Keratinocyte (primary cell): ENCODE results near the gene FANCG.

Experiments
- EZH2 ChIP-seq: IDR thresholded peaks from one replicate; pipeline ENCODE4 v1.6.1; 2012; ENCODE audit warnings: inconsistent platforms, mild to moderate bottlenecking, low read length, moderate library complexity
- TF ChIP-seq, protein P1 (sequence below), 3 experiments: IDR thresholded peaks in 1 of 3; conservative IDR thresholded peaks in 1 of 3; optimal IDR thresholded peaks in 1 of 3; 2 replicates in 2 of 3; 3 replicates in 1 of 3; pipeline versions ENCODE3 to v1.5.1; 2011; ENCODE audit warnings: low read length in 3 of 3, mild to moderate bottlenecking in 3 of 3, moderate library complexity in 2 of 3, control low read depth in 1 of 3, inconsistent platforms in 1 of 3; ENCODE audit not compliant: insufficient read depth in 2 of 3; ENCODE audit errors: extremely low read depth in 1 of 3

DNA sequence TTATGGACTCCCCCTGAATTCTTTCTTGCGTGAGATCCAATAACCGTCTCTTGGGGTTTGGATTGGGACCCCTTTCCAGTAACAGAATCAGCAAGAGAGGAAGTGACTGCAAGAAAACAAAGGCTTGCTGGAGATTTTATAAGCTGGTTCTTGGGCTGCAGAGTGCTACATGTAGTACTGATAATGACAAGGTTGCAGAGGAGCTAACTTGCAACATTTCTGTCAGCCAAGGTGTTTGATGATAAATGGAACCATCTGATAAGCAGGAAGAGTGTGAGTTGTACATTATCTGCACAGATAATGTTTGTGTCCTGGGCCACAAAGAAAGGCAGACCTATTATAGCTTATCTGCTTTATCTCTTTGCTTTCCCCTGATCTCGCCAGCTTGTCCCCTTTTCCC is 53.1 kb downstream of the FANCG start:
- TF ChIP-seq, protein P1, sequence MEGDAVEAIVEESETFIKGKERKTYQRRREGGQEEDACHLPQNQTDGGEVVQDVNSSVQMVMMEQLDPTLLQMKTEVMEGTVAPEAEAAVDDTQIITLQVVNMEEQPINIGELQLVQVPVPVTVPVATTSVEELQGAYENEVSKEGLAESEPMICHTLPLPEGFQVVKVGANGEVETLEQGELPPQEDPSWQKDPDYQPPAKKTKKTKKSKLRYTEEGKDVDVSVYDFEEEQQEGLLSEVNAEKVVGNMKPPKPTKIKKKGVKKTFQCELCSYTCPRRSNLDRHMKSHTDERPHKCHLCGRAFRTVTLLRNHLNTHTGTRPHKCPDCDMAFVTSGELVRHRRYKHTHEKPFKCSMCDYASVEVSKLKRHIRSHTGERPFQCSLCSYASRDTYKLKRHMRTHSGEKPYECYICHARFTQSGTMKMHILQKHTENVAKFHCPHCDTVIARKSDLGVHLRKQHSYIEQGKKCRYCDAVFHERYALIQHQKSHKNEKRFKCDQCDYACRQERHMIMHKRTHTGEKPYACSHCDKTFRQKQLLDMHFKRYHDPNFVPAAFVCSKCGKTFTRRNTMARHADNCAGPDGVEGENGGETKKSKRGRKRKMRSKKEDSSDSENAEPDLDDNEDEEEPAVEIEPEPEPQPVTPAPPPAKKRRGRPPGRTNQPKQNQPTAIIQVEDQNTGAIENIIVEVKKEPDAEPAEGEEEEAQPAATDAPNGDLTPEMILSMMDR (optimal IDR thresholded peaks at IDR 0.05 in 1 of 3, IDR thresholded peaks at IDR 0.05 in 1 of 3, conservative IDR thresholded peaks at IDR 0.05 in 1 of 3; ENCODE audit: extremely low read depth in 1 of 3, insufficient read depth in 2 of 3, low read length in 3 of 3), result no peak
- TF ChIP-seq EZH2, result no peak
